HG03108 (cell line): ENCODE data around the gene HIRIP3.
"Not testable (repeated sequence)": the region's sequence is repeated elsewhere in the genome, so short reads cannot be mapped to it uniquely, and the experiment has no call there.

ENCODE experiments used
- ATAC-seq: cut with Tn5 transposase; IDR thresholded peaks from one replicate; pipeline ENCODE4 v1.9.1; 2021; ENCODE audit warnings: moderate library complexity; ENCODE audit not compliant: unreplicated experiment

HIRIP3 gene

DNA sequence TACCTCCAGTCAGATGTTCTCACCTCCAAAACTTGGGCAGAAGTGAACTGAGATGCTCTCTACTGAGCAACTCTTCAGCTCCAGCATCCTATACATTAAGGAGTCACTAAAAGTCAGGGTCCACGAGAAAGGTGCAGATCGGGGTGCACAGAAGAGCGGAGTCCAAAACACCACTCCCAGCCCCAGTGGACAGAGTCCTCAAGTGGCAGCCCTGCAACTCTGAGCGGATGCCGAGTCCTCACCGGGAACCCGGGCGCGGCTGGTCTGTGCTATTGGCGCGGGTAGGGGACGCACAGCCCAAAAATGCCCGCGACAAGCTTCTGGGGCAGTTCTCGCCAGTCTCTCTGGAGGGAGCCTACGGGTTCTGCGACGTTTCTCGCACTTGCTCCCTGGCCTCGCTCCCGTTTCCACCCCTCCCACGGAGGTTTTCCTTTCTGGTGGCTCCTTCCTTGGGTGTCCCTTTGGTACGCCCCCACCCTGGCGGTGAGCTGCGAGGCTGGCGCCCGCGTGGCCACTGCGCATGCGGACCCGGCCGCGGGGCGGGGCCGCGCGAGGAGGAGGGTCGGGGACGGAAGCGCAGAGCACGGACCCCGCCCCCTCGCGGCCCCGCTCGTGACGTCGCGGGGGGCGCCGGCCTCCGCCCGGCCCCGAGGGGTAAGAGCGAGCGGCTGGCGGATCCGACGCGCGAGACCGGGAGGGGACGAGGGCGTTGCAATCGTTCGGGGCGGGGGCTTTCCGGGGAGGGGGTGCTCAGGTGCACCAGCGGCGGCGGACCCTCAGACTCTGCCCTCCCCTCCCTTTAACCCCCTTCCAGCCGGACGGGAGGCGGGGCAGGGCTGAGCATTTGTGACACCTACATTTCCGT is 33.7 kb downstream of the HIRIP3 start, which contains the start of gene TMEM219:
TMEM219 (plus strand) TSS at position 601 of the 865 bp plus-strand sequence. CDS start 1,065 bp downstream, outside the sequence.
- peak; percentile 87 for ATAC-seq

GRCh38 chr16:29961127-29961478 is 34.3 kb downstream of the HIRIP3 start:
- no peak for ATAC-seq

- ATAC-seq, result not testable (repeated sequence)
These were observed 35.6 kb downstream of the HIRIP3 start for GRCh38 chr16:29959821-29960220.

DNA sequence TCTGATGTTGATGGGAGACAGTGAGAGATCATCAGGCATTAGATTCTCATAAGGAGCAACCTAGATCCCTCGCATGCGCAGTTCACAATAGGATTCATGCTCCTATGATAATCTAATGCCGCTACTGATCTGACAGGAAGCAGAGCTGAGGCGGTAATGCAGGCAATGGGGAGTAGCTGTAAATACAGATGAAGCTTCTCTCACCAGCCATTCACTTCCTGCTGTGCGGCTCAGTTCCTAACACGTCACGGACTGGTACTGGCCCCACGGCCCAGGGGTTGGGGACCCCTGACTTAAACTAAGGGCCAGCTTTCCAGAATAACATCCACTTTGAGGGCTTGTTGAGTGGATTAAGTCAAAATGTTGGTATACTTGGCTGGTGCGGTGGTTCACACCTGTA is 36.1 kb downstream of the HIRIP3 start:
- no peak for ATAC-seq

- ATAC-seq, result no peak
These were observed 36.7 kb downstream of the HIRIP3 start for GRCh38 chr16:29958756-29959155.

- no peak for ATAC-seq
These were observed 43.6 kb downstream of the HIRIP3 start for GRCh38 chr16:29951625-29952365.

DNA sequence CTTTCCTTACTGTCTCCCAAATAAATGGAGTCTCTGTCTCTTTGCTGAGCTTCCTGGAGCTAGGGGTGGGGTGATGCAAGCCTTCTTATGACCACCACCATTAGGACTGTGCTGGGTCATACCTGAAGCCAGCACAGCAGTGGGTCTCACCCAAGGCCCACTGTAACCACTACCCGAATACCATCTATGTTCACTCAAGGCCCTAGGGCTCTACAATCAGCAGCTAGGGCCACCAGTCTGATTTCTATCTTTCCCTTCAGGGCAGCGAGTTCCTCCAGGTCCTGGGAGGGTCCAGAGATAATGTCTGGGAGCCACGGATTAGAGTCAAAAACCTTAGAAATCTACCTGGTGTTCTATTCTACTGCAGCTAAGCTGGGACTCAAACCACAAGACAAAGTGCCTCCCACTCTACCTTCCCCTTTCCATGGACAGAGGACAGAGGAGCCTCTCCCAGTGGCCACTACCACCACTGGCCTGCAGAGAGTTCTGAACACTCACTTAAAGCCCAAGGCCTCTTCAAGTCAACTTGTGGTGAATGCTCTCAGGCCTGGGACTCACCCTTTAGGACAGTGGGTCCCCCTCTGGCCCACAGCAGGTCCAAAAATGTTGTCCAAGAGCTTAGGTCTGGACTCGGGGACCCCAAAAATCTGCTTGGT is 44.5 kb downstream of the HIRIP3 start:
- no peak for ATAC-seq

DNA sequence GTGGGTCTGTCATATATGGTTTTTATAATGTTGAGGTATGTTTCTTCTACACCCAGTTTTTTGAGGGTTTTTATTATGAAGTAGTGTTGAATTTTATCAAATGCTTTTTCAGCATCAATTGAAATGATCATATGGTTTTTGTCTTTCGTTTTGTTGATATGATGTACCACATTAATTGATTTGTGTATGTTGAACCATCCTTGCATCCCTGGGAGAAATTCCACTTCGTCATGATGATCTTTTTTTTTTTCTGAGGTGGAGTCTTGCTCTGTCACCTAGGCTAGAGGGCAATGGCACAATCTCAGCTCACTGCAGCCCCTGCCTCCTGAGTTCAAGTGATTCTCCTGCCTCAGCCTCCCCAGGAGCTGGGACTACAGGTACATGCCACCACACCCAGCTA is 47.5 kb downstream of the HIRIP3 start:
- no peak for ATAC-seq

DNA sequence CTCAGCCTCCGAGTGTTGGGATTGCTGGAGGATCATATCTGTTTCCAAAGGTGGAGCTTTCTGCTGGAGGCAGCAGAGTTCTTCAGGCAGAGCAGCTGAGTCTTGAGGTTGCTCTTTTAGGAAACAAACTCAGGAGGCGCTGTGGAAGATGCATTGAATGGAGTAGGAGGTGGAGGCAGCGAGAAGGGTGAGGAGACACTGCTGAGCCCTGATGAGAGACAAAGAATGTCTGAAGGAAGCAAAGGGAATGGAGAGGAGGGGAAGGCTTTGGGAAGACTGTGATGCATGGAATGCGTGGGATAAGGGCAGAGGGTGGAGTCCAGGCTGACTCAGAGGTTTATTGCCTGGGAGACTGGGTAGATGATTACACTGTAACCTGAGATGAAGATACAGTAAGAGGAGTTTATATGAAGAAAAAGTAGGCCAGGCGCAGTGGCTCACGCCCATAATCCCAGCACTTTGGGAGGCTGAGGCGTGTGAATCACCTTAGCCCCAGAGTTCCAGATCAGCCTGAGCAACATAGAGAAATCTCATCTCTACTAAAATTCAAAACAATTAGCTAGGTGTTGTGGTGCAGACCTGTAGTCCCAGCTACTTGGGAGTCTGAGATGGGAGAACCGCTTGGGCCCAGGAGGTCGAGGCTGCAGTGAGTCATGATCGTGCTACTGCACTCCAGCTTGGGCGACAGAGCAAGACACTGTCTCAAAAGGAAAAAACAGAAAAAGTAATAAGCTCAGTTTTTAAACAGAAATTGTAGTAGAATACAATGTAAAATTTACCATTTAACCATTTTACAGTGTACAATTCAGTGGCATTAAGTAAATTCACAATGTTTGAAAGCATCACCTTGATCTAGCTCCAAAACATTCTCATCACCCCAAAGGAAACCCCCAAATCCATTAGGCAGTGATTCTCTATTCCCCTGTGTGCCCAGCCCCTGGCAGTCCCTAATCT is 51.3 kb downstream of the HIRIP3 start:
- ATAC-seq, result no peak
